ENCODE results near the gene ARMH3.
"Not testable (repeated sequence)": the region's sequence is repeated elsewhere in the genome, so short reads cannot be mapped to it uniquely, and the experiment has no call there.

Gene ARMH3

GRCh38 chr10:101993221-101993620 is 62.8 kb downstream of the ARMH3 start:
- Histone ChIP-seq H3K9me3 (replicated peaks in 1 of 11) (no peaks in the 10 kb centered on the region), H3K4me1 (peaks cover 0 to 10% (median 0%) of the 10 kb centered on the region in 10 experiments; a peak in 1 of 20 replicates), H3K27ac (no peak overlapping the region), H4K20me1 (peaks cover 0 to 21% (median 0%) of the 10 kb centered on the region in 11 experiments; a peak in 4 of 22 replicates), H3K4me3 (no peak overlapping the region), H3K4me2 (no peak overlapping the region), H3K36me3 (peaks cover 92 to 100% (median 98%) of the 10 kb centered on the region in 11 experiments), H3K9ac (no peak overlapping the region), H3K27me3 (no peaks in the 10 kb centered on the region)
- TF ChIP-seq Cebpa-rat (IDR thresholded peaks at IDR 0.05), result no peak

GRCh38 chr10:101987136-101987535 is 68.8 kb downstream of the ARMH3 start:
- H3K36me3 ChIP-seq, result peaks cover 80 to 97% (median 94%) of the 10 kb centered on the region in 11 experiments
- H3K27ac ChIP-seq, result no peak overlapping the region
- H3K9me3 ChIP-seq (replicated peaks in 1 of 11), result no peaks in the 10 kb centered on the region
- H3K4me1 ChIP-seq, result peaks cover 0 to 26% (median 19%) of the 10 kb centered on the region in 10 experiments; a peak in 15 of 20 replicates
- H3K27me3 ChIP-seq, result no peaks in the 10 kb centered on the region
- H4K20me1 ChIP-seq, result peaks cover 0 to 22% (median 0%) of the 10 kb centered on the region in 11 experiments; a peak in 3 of 22 replicates
- H3K4me2 ChIP-seq, result peak overlapping the region in 5 of 11 experiments; percentile 32 to 83 (median 73); a peak in 8 of 22 replicates
- H3K9ac ChIP-seq, result no peak overlapping the region
- no peak for TF ChIP-seq Cebpa-rat (IDR thresholded peaks at IDR 0.05)
- no peak overlapping the region for H3K4me3 ChIP-seq

- peaks cover 0 to 26% (median 19%) of the 10 kb centered on the region in 10 experiments; a peak in 15 of 20 replicates for H3K4me1 ChIP-seq
- H3K9ac ChIP-seq, result peak overlapping the region in 3 of 11 experiments; percentile 14 to 46 (median 33); a peak in 6 of 22 replicates
- H3K27ac ChIP-seq, result peak overlapping the region in 6 of 11 experiments; percentile 21 to 68 (median 47); a peak in 9 of 22 replicates
- TF ChIP-seq Cebpa-rat (IDR thresholded peaks at IDR 0.05), result no peak
- H3K9me3 ChIP-seq (replicated peaks in 1 of 11), result no peaks in the 10 kb centered on the region
- H3K36me3 ChIP-seq, result peaks cover 80 to 97% (median 93%) of the 10 kb centered on the region in 11 experiments
- no peaks in the 10 kb centered on the region for H3K27me3 ChIP-seq
- H3K4me3 ChIP-seq, result no peak overlapping the region
- peak overlapping the region in 8 of 11 experiments; percentile 18 to 83 (median 70); a peak in 13 of 22 replicates for H3K4me2 ChIP-seq
- H4K20me1 ChIP-seq, result peaks cover 0 to 22% (median 0%) of the 10 kb centered on the region in 11 experiments; a peak in 3 of 22 replicates
Observed at GRCh38 chr10:101986624-101986971, 69.4 kb downstream of the ARMH3 start.

GRCh38 chr10:101980677-101981076 is 75.3 kb downstream of the ARMH3 start:
- H3K27me3 ChIP-seq; H3K9me3 ChIP-seq (replicated peaks in 1 of 11); H3K4me2 ChIP-seq; H3K9ac ChIP-seq; H4K20me1 ChIP-seq; H3K4me3 ChIP-seq; H3K27ac ChIP-seq: not testable (repeated sequence)
- Histone ChIP-seq H3K36me3 (peaks cover 55 to 87% (median 73%) of the 10 kb centered on the region in 11 experiments), H3K4me1 (peaks cover 0 to 36% (median 9%) of the 10 kb centered on the region in 10 experiments; a peak in 15 of 20 replicates)

GRCh38 chr10:101974091-101974971 is 81.6 kb downstream of the ARMH3 start:
- peak overlapping the region; percentile 65 to 79 (median 70); a peak in 20 of 22 replicates for H3K9ac ChIP-seq
- peaks cover 0 to 7% (median 3%) of the 10 kb centered on the region in 11 experiments; a peak in 5 of 22 replicates for H3K9me3 ChIP-seq (replicated peaks in 1 of 11)
- TF ChIP-seq Cebpa-rat (IDR thresholded peaks at IDR 0.05), result no peak
- peak overlapping the region; percentile 75 to 93 (median 86) for H3K27ac ChIP-seq
- H3K27me3 ChIP-seq, result no peaks in the 10 kb centered on the region
- H3K4me2 ChIP-seq, result peak overlapping the region; percentile 65 to 91 (median 83)
- peaks cover 49 to 75% (median 63%) of the 10 kb centered on the region in 11 experiments for H3K36me3 ChIP-seq
- no peaks in the 10 kb centered on the region for H4K20me1 ChIP-seq
- H3K4me1 ChIP-seq, result peaks cover 37 to 80% (median 53%) of the 10 kb centered on the region in 10 experiments
- peak overlapping the region; percentile 42 to 55 (median 46); a peak in 18 of 20 replicates for H3K4me3 ChIP-seq

GRCh38 chr10:101972761-101973160 is 83.2 kb downstream of the ARMH3 start:
- H3K4me3 ChIP-seq, result peak overlapping the region in 8 of 10 experiments; percentile 42 to 55 (median 46); a peak in 10 of 20 replicates
- H3K27ac ChIP-seq, result peak overlapping the region; percentile 75 to 93 (median 86)
- H3K4me1 ChIP-seq, result peaks cover 53 to 83% (median 67%) of the 10 kb centered on the region in 10 experiments
- H3K4me2 ChIP-seq, result peak overlapping the region; percentile 65 to 91 (median 83)
- H3K36me3 ChIP-seq, result peaks cover 47 to 76% (median 59%) of the 10 kb centered on the region in 11 experiments
- H3K9ac ChIP-seq, result peak overlapping the region; percentile 65 to 79 (median 70); a peak in 17 of 22 replicates
- H3K9me3 ChIP-seq (replicated peaks in 1 of 11), result peaks cover 0 to 7% (median 3%) of the 10 kb centered on the region in 11 experiments; a peak in 5 of 22 replicates
- H3K27me3 ChIP-seq, result no peaks in the 10 kb centered on the region
- H4K20me1 ChIP-seq, result no peaks in the 10 kb centered on the region; a peak in 1 of 22 replicates
- TF ChIP-seq Cebpa-rat (IDR thresholded peaks at IDR 0.05), result no peak

GRCh38 chr10:101969412-101969922 is 86.5 kb downstream of the ARMH3 start:
- no peaks in the 10 kb centered on the region; a peak in 2 of 22 replicates for H4K20me1 ChIP-seq
- peak overlapping the region in 3 of 10 experiments; percentile 5 to 26 (median 7); a peak in 4 of 20 replicates for H3K4me3 ChIP-seq
- peak overlapping the region; percentile 17 to 69 (median 46); a peak in 17 of 22 replicates for H3K9ac ChIP-seq
- H3K27me3 ChIP-seq, result no peaks in the 10 kb centered on the region
- no peak for TF ChIP-seq Cebpa-rat (IDR thresholded peaks at IDR 0.05)
- peaks cover 56 to 79% (median 69%) of the 10 kb centered on the region in 11 experiments for H3K36me3 ChIP-seq
- H3K27ac ChIP-seq, result peak overlapping the region; percentile 59 to 79 (median 68); a peak in 21 of 22 replicates
- H3K4me2 ChIP-seq, result peak overlapping the region; percentile 48 to 91 (median 73)
- H3K9me3 ChIP-seq (replicated peaks in 1 of 11), result peaks cover 0 to 7% (median 3%) of the 10 kb centered on the region in 11 experiments; a peak in 5 of 22 replicates
- peaks cover 50 to 75% (median 57%) of the 10 kb centered on the region in 10 experiments for H3K4me1 ChIP-seq

GRCh38 chr10:101968940-101969321 is 87.0 kb downstream of the ARMH3 start:
- Histone ChIP-seq H3K4me1 (peaks cover 45 to 69% (median 51%) of the 10 kb centered on the region in 10 experiments), H4K20me1 (no peaks in the 10 kb centered on the region; a peak in 2 of 22 replicates), H3K9ac (peak overlapping the region in 9 of 11 experiments; percentile 17 to 69 (median 46); a peak in 11 of 22 replicates), H3K9me3 (replicated peaks in 1 of 11) (peaks cover 0 to 7% (median 3%) of the 10 kb centered on the region in 11 experiments; a peak in 5 of 22 replicates), H3K4me2 (peak overlapping the region; percentile 48 to 91 (median 73)), H3K27ac (peak overlapping the region; percentile 59 to 79 (median 68); a peak in 20 of 22 replicates), H3K36me3 (peaks cover 56 to 84% (median 74%) of the 10 kb centered on the region in 11 experiments), H3K27me3 (no peaks in the 10 kb centered on the region), H3K4me3 (peak overlapping the region in 2 of 10 experiments; percentile 5 to 7; a peak in 3 of 20 replicates)
- no peak for TF ChIP-seq Cebpa-rat (IDR thresholded peaks at IDR 0.05)

Measured in BLaER1 treated with 17β-estradiol and CSF1 and Interleukin-3, amounts not matched to agents 10 nM and 100 nM (cell line).